ENCODE measurements around the gene SHH. TPM values are rescaled to one million over a fixed set of nuclear protein-coding genes. Genes with fewer than 3 reads are reported as not detected.

The SHH gene
- 0.58 to 0.75 TPM (median 0.73 TPM) in 3 replicates for total RNA-seq

DNA sequence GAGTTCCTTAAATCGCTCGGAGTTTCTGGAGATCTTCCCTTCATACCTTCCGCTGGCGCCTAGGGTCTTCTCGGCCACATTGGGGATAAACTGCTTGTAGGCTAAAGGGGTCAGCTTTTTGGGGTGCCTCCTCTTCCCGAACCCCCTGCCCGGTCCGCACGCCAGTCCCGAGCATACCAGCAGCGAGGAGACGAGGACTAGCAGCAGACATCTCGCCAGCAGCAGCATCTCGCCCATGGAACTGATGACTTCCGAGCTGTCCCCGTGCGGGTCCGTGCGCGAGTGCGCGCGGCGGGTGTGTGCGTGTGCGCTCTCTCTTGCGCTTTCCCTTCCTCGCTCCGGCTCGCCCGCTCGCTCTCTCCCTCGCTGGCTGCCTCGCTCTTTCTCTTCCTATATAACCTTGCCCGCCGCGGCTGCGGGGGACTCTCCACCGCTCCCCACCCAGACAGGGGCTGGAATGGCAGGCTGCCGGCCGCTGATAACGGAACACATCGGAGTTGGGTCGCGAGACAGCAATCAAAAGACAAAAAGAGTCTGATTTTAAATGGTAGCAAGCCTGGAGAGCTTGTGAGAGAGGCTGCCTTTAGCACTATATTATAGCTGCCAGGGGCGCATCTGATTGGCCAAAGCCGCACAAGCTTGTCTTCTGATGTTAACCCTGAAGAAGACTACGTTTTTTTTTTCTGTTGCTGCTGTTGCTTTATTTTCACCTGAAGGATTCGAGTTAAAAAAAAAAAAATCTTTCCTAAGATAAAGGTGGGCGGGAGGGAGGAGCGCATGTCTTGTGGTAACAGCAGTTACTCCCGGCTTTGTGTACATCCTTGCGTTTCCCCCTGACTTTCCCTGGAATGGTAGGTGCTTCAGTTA, at the start of gene SHH:
Gene SHH, minus strand, starts transcription at position 569 of the 867 bp plus-strand sequence. Its CDS starts 341 bp downstream, at position 228.
- H3K9me3 Mint-ChIP-seq, result no peaks in the 10 kb centered on the region
- H3K27me3 Mint-ChIP-seq (ENCODE audit: low read depth), result peaks cover 94% of the 10 kb centered on the region
- no peak for DNase-seq (ENCODE audit: low spot score in 2 of 2, unreplicated experiment in 2 of 2)
- H3K36me3 Mint-ChIP-seq, result peaks cover 1% of the 10 kb centered on the region
- H3K4me1 Mint-ChIP-seq, result peaks cover 27% of the 10 kb centered on the region
- TF ChIP-seq, protein P1, sequence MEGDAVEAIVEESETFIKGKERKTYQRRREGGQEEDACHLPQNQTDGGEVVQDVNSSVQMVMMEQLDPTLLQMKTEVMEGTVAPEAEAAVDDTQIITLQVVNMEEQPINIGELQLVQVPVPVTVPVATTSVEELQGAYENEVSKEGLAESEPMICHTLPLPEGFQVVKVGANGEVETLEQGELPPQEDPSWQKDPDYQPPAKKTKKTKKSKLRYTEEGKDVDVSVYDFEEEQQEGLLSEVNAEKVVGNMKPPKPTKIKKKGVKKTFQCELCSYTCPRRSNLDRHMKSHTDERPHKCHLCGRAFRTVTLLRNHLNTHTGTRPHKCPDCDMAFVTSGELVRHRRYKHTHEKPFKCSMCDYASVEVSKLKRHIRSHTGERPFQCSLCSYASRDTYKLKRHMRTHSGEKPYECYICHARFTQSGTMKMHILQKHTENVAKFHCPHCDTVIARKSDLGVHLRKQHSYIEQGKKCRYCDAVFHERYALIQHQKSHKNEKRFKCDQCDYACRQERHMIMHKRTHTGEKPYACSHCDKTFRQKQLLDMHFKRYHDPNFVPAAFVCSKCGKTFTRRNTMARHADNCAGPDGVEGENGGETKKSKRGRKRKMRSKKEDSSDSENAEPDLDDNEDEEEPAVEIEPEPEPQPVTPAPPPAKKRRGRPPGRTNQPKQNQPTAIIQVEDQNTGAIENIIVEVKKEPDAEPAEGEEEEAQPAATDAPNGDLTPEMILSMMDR (IDR thresholded peaks at IDR 0.05; ENCODE audit: unreplicated experiment), result no peak
- H3K4me3 Mint-ChIP-seq, result peak within 1 kb of the TSS; percentile 64
- H3K27ac Mint-ChIP-seq, result no peak within 1 kb of the TSS

DNA sequence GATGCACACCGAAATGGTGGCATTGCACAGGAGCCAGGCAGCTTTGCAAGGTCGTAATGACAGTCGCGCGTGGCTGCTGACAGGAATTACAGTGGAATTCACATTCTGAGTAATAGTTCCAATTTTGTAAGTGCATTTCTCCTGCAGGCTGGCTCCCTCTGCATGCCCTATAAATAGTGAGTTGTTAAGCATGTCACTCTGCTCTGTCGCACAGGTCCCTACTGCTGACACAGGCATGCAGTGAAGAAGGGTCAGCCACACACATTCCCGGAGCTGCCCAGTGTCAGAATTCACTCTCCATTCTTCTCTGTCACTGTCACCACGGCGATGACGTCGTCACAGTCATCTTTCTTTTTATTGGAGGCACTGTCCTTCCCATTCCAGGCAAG, 49.2 kb upstream of the SHH start:
- Mint-ChIP-seq H3K36me3 (no peaks in the 10 kb centered on the region), H3K27me3 (ENCODE audit: low read depth) (peaks cover 23% of the 10 kb centered on the region), H3K9me3 (no peaks in the 10 kb centered on the region), H3K4me1 (no peaks in the 10 kb centered on the region), H3K27ac (no peak overlapping the region), H3K4me3 (no peak overlapping the region)
- no peak for DNase-seq (ENCODE audit: low spot score in 2 of 2, unreplicated experiment in 2 of 2)
- TF ChIP-seq, protein P1 (IDR thresholded peaks at IDR 0.05; ENCODE audit: unreplicated experiment), result no peak

- Mint-ChIP-seq H3K9me3 (no peaks in the 10 kb centered on the region), H3K4me1 (no peaks in the 10 kb centered on the region), H3K27ac (no peak overlapping the region), H3K4me3 (no peak overlapping the region), H3K36me3 (no peaks in the 10 kb centered on the region), H3K27me3 (ENCODE audit: low read depth) (peaks cover 19% of the 10 kb centered on the region)
- DNase-seq (ENCODE audit: low spot score in 2 of 2, unreplicated experiment in 2 of 2), result no peak
- TF ChIP-seq, protein P1 (IDR thresholded peaks at IDR 0.05; ENCODE audit: unreplicated experiment), result no peak
These were observed 48.7 kb upstream of the SHH start for GRCh38 chr7:155860840-155861479.

- H3K36me3 Mint-ChIP-seq, result no peaks in the 10 kb centered on the region
- no peaks in the 10 kb centered on the region for H3K9me3 Mint-ChIP-seq
- TF ChIP-seq, protein P1 (IDR thresholded peaks at IDR 0.05; ENCODE audit: unreplicated experiment), result no peak
- H3K4me3 Mint-ChIP-seq, result no peak overlapping the region
- no peaks in the 10 kb centered on the region for H3K4me1 Mint-ChIP-seq
- no peak for DNase-seq (ENCODE audit: low spot score in 2 of 2, unreplicated experiment in 2 of 2)
- H3K27ac Mint-ChIP-seq, result no peak overlapping the region
- peaks cover 16% of the 10 kb centered on the region for H3K27me3 Mint-ChIP-seq (ENCODE audit: low read depth)
These were observed 48.2 kb upstream of the SHH start for GRCh38 chr7:155860461-155860839.

DNA sequence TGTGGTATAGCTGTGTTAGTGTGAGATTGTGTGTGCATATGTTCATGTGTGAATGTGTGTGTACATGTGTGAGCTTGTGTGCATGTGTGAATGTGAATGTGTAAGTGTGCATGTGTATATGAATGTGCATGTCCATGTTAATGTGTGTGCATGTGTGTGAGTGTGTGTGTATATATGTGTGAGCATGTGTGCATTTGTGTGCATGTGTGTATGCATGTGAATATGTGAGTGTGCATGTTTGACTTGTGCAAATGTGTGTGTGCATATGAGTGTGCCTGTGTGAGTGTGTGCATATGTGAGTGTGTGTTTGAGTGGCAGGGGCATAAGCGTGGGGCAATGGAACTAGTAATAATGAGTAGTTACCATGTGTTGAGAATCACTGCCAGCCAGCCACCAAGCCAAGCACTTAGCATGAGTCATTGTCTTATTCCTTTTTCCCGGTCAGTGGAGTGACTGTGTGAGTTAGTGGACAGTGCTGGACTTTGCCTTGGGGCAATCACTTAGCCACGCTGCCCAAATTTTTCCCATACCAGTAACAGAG, 46.3 kb upstream of the SHH start:
- H3K36me3 Mint-ChIP-seq, result no peaks in the 10 kb centered on the region
- no peak overlapping the region for H3K27ac Mint-ChIP-seq
- peaks cover 9% of the 10 kb centered on the region for H3K27me3 Mint-ChIP-seq (ENCODE audit: low read depth)
- TF ChIP-seq, protein P1 (IDR thresholded peaks at IDR 0.05; ENCODE audit: unreplicated experiment), result no peak
- H3K9me3 Mint-ChIP-seq, result peaks cover 7% of the 10 kb centered on the region
- H3K4me3 Mint-ChIP-seq, result no peak overlapping the region
- H3K4me1 Mint-ChIP-seq, result no peaks in the 10 kb centered on the region
- no peak for DNase-seq (ENCODE audit: low spot score in 2 of 2, unreplicated experiment in 2 of 2)
